Sigmoid colon (tissue), 7 donors: ENCODE measurements around the gene PCSK5. TPM values are rescaled to one million over a fixed set of nuclear protein-coding genes. Genes with fewer than 3 reads are reported as not detected.

ENCODE experiments used
- DNase-seq: peaks from one replicate; pipeline ENCODE4 v3.0.0-alpha.2; 2019
- H3K27ac ChIP-seq, 4 donors: fragments of 200-600 bp; sonication (generic); one replicate each; pipeline ENCODE4 v1.5.1; 2016 to 2019; ENCODE audit warnings: mild to moderate bottlenecking in 1 of 4
- H3K27me3 ChIP-seq, 3 donors: fragments of 200-600 bp; sonication (generic); one replicate each; pipeline ENCODE4 v1.5.1; 2019; ENCODE audit warnings: mild to moderate bottlenecking in 1 of 3
- H3K36me3 ChIP-seq, 4 donors: fragments of 200-600 bp; sonication (generic); one replicate each; pipeline ENCODE4 v1.5.1; 2016 to 2019
- H3K4me1 ChIP-seq, 4 donors: fragments of 200-600 bp; sonication (generic); one replicate each; pipeline ENCODE4 v1.5.1; 2017 to 2019
- H3K4me3 ChIP-seq, 4 donors: fragments of 200-600 bp; sonication (generic); one replicate each; pipeline ENCODE4 v1.5.1; 2017 to 2019; ENCODE audit warnings: mild to moderate bottlenecking in 2 of 4, moderate library complexity in 1 of 4
- H3K9me3 ChIP-seq, 4 donors: fragments of 200-600 bp in 3 of 4; sonication (generic) in 3 of 4; one replicate each; pipeline versions ENCODE4 v1.5.1 to v1.6.1; 2013 to 2019
- EP300 ChIP-seq, 4 donors: sonication (generic); formaldehyde crosslinking; IDR thresholded peaks; one replicate each; pipeline ENCODE4 v1.6.1; 2017; ENCODE audit warnings: antibody characterized with exemption in 4 of 4
- POLR2A ChIP-seq, 2 donors: fragments of 450-650 bp; IDR thresholded peaks; one replicate each; pipeline ENCODE4 v1.6.1; 2016; ENCODE audit warnings: antibody characterized with exemption in 2 of 2, mild to moderate bottlenecking in 2 of 2, moderate library complexity in 2 of 2
- POLR2AphosphoS5 ChIP-seq, 4 donors: sonication (generic); formaldehyde crosslinking; IDR thresholded peaks; one replicate each; pipeline ENCODE4 v1.6.1; 2017; ENCODE audit warnings: antibody characterized with exemption in 4 of 4
- WGBS, 2 donors: extraction: QIAGEN DNeasy Blood & Tissue Kit; methylation state at CpG; one replicate each; pipeline ENCODE4 v1.1.7; 2013; 5-methylcytosine and 5-hydroxymethylcytosine counted together
- intact Hi-C: fragments of 100-400 bp; cut with DNase I; formaldehyde crosslinking; loops from one replicate; pipeline ENCODE4 v1.15.1; 2023
- polyA plus RNA-seq, 3 donors: library from polyadenylated mRNA; stranded (reverse); fragments of 200-250 nt; gene quantifications; one replicate each; pipeline ENCODE4 v1.2.3, GENCODE V29; 2013
- total RNA-seq, 4 donors: library from RNA; depleted of rRNA; stranded (reverse); fragments of >200 nt; gene quantifications; one replicate each; pipeline ENCODE4 v1.1.0, GENCODE V29; 2016
- TF ChIP-seq, protein P1 (sequence below), 4 experiments: fragments of 450-650 bp in 3 of 4; fragments of 200-600 bp in 1 of 4; IDR thresholded peaks; one replicate each; pipeline ENCODE4 v1.5.1; 2016 to 2019; ENCODE audit warnings: antibody characterized with exemption in 4 of 4, mild to moderate bottlenecking in 3 of 4, moderate library complexity in 2 of 4
- donor health status: healthy with polysubstance abuse.
- donor health status: Bipolar disorder and iron deficiency.
- donor health status: healthy.

PCSK5 gene
- total and polyA plus RNA-seq, 7 donors: 2.4 to 23.5 (median 8.4) TPM

DNA sequence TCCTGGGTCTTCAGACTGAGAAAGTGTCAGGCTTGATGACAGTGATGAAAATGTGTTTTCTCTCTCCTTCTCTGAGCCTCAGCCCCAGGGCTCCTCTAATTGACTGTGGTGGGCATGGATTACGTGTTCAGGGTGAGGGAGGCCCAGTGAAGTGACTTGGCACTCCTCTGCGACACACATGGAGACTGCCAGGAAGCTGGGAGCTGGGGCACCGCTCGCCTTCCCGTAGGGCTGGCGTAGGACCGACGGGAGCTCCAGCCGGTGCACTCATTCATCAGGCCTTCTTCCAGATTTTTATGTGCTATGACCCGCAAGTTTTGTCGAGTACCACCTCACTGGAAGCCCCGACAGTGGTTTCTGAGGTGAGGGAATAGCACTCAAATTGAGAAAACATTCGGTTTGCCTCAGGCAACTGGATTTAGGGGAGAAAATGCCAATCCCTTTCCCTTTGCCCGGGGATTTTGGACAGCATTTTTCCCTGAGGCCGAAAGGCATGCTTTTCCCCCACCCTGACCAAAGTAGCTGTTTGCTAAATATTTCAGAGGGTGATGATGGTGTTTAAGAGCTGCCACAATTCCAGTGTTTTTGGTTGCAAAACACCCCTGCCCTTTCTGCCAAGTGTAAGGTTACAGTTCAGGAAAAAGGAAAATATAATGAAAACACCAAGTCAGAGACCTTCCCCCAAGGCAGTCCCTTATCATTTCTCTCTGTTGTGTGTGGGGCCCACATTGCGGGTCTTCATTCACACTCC, 83.7 kb downstream of the PCSK5 start:
- Histone ChIP-seq H3K27ac (peak overlapping the region in 2 of 4 donors; percentile 20 to 37), H3K36me3 (no peaks in the 10 kb centered on the region), H3K9me3 (no peaks in the 10 kb centered on the region), H3K4me3 (no peak overlapping the region), H3K4me1 (peaks cover 0 to 24% (median 15%) of the 10 kb centered on the region in 4 donors), H3K27me3 (no peaks in the 10 kb centered on the region)
- 92 to 96% methylated on average over 16 of the region's 16 CpGs for WGBS, 2 donors
- TF ChIP-seq POLR2A (IDR thresholded peaks at IDR 0.05): no peak
- no peak for TF ChIP-seq POLR2AphosphoS5 (IDR thresholded peaks at IDR 0.05)
- TF ChIP-seq, protein P1, sequence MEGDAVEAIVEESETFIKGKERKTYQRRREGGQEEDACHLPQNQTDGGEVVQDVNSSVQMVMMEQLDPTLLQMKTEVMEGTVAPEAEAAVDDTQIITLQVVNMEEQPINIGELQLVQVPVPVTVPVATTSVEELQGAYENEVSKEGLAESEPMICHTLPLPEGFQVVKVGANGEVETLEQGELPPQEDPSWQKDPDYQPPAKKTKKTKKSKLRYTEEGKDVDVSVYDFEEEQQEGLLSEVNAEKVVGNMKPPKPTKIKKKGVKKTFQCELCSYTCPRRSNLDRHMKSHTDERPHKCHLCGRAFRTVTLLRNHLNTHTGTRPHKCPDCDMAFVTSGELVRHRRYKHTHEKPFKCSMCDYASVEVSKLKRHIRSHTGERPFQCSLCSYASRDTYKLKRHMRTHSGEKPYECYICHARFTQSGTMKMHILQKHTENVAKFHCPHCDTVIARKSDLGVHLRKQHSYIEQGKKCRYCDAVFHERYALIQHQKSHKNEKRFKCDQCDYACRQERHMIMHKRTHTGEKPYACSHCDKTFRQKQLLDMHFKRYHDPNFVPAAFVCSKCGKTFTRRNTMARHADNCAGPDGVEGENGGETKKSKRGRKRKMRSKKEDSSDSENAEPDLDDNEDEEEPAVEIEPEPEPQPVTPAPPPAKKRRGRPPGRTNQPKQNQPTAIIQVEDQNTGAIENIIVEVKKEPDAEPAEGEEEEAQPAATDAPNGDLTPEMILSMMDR (IDR thresholded peaks at IDR 0.05): no peak
- TF ChIP-seq EP300 (IDR thresholded peaks at IDR 0.05): no peak
- intact Hi-C loops: no loop called here
- no peak for DNase-seq

DNA sequence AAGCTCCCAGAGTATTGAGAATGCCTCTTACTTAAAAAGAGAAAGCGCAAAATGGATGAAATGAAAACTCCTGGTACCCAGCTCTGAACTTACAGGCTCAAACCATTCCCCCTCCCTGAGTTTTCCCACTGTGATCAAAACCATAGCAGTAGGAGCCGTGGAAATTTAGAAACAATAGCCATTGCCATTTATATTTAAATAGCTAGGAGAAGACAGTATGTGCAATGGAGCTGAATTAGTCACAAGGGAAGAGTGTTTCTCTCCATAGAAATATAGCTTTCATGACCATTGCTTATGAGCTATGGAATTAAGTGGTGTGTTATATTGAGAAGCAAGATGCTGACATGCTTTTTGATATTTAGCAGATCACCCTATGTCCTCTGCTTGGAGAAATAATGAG, 84.6 kb downstream of the PCSK5 start:
- Histone ChIP-seq H3K36me3 (no peaks in the 10 kb centered on the region), H3K27me3 (no peaks in the 10 kb centered on the region), H3K27ac (peak overlapping the region in 2 of 4 donors; percentile 20 to 37), H3K4me3 (no peak overlapping the region), H3K4me1 (peaks cover 0 to 24% (median 15%) of the 10 kb centered on the region in 4 donors), H3K9me3 (no peaks in the 10 kb centered on the region)
- 86 to 94% methylated on average over 2 of the region's 2 CpGs for WGBS, 2 donors
- intact Hi-C loops: no loop called here
- DNase-seq: no peak
- no peak for TF ChIP-seq POLR2A (IDR thresholded peaks at IDR 0.05)
- no peak for TF ChIP-seq EP300 (IDR thresholded peaks at IDR 0.05)
- TF ChIP-seq POLR2AphosphoS5 (IDR thresholded peaks at IDR 0.05): no peak
- TF ChIP-seq, protein P1 (IDR thresholded peaks at IDR 0.05): no peak

DNA sequence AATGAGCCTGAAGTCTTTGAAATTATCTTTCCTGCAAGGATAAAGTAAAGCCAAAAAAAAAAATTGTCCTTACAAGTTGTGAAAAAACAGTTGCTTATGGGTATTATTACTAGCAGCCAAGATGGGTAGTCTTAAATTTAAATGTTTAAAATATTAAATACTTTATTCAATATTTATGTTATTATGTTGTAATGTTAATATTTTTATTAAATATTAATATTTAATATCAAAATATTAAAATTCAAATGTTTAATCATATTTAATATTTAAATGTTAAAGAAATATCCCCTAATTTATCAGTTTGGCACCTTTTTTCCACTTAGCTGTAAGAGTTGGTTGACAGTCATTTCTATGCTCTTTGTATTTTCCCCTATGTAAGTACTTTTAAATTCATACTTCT, 86.1 kb downstream of the PCSK5 start:
- Histone ChIP-seq H3K27me3 (no peaks in the 10 kb centered on the region), H3K36me3 (no peaks in the 10 kb centered on the region), H3K27ac (no peak overlapping the region), H3K4me3 (no peak overlapping the region), H3K4me1 (peaks cover 0 to 24% (median 15%) of the 10 kb centered on the region in 4 donors), H3K9me3 (no peaks in the 10 kb centered on the region)
- TF ChIP-seq EP300 (IDR thresholded peaks at IDR 0.05) (no peak), POLR2A (IDR thresholded peaks at IDR 0.05) (no peak), POLR2AphosphoS5 (IDR thresholded peaks at IDR 0.05) (no peak)
- TF ChIP-seq, protein P1 (IDR thresholded peaks at IDR 0.05): no peak
- no peak for DNase-seq
- intact Hi-C loops: no loop called here

DNA sequence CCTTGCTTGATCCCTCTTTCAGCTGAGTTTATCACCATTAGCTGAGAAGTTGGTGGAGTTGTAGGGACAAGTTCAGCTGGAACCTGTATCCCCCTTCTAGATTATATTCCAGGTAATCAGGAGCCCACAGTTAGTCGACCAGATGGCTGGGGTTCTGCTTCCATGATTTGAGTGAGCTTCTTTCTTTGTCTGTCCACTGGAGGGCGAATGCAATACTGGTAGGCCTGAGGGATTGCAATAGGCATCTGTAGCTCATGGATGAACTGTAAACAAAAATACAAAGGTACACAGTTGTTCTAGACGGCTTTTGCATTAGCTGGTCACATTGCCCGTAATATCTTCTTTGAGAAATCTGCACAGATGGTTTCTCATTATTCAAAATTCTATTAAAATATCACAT, 88.9 kb downstream of the PCSK5 start:
- no peaks in the 10 kb centered on the region for H3K9me3 ChIP-seq
- intact Hi-C loops: no loop called here
- no peaks in the 10 kb centered on the region for H3K36me3 ChIP-seq
- TF ChIP-seq POLR2AphosphoS5 (IDR thresholded peaks at IDR 0.05) (no peak), EP300 (IDR thresholded peaks at IDR 0.05) (no peak), POLR2A (IDR thresholded peaks at IDR 0.05) (no peak)
- TF ChIP-seq, protein P1 (IDR thresholded peaks at IDR 0.05): no peak
- no peak overlapping the region for H3K27ac ChIP-seq
- DNase-seq: no peak
- no peaks in the 10 kb centered on the region for H3K27me3 ChIP-seq
- 44 to 58% methylated on average over 4 of the region's 4 CpGs for WGBS, 2 donors
- H3K4me3 ChIP-seq: no peak overlapping the region
- peaks cover 0 to 19% (median 19%) of the 10 kb centered on the region in 4 donors for H3K4me1 ChIP-seq
